ENCODE data around the gene C14orf180. TPM values are rescaled to one million over a fixed set of nuclear protein-coding genes. Genes with fewer than 3 reads are reported as not detected.
A peak's percentile ranks its signal among the peaks of the same experiment; 100 is the strongest.

The C14orf180 gene
- total and polyA plus RNA-seq, 3 donors from 2014 or later, result 0.16 to 0.86 TPM; not detected in 1

DNA sequence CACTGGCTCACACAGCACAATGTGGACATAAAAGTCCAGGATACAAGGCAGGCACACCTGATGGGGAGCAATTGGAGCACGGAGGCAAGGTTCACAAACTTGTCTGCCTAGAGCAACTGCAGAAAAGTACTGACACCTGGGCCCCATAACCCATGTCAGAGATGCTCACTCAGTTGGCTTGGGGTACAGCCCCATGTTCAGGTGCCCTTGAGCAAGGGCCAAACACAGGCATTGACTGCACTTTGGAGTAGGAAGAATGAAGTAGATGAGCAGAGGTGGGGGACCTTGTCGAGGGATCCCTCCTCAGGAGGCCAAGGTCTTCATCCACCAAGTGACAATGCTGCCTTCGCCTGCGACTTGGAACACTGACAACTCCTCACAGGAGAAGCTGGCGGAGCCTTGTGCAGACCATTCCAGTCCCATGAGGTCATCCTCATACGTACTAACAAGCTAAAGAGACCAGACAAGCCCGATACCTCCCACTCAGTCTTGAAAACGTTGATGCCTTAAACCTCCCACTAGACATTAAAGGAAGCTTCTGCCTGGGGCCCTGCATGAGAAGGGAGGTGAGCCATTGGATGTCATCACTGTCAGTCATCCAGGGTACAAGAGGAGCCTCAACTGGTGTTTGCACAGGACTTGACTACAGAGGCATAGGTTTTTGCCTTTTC, 42.5 kb upstream of the C14orf180 start:
- TF ChIP-seq POLR2A (IDR thresholded peaks at IDR 0.05), result no peak
- no peak for TF ChIP-seq CTCF (IDR thresholded peaks at IDR 0.05)
- Histone ChIP-seq H3K36me3 (ENCODE audit: low read depth, missing control alignments) (no peaks in the 10 kb centered on the region), H3K9me3 (no peaks in the 10 kb centered on the region), H3K27me3 (no peaks in the 10 kb centered on the region), H3K4me1 (no peaks in the 10 kb centered on the region), H3K4me3 (no peak overlapping the region), H3K27ac (no peak overlapping the region)
- DNase-seq, result peak; percentile 80
- intact Hi-C loops (cut with DNase I; ENCODE audit: low total_unique reads), result no loop called here
- WGBS, 2 donors, result 36 to 49% methylated on average over 7 to 8 of the region's 8 CpGs

DNA sequence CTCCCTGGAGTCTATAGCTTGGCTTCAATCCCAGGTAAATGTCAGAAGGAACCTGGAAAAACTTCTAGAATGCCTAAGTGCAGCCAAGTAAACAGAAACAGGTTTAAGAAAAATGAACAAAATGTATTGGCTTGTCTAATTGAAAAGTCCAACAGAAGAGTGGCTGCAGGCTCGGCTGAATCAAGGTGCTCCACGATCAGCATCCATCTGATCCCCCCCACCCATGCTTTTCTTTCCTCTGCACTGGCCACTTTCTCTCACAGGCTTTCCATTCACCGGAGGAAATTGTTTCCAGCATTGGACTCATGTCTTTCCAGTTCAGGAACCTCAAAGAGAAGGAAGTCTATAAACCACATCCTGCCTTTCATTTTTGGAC, 42.0 kb upstream of the C14orf180 start:
- Histone ChIP-seq H3K4me3 (no peak overlapping the region), H3K4me1 (no peaks in the 10 kb centered on the region), H3K27me3 (no peaks in the 10 kb centered on the region), H3K36me3 (ENCODE audit: low read depth, missing control alignments) (no peaks in the 10 kb centered on the region), H3K9me3 (no peaks in the 10 kb centered on the region), H3K27ac (no peak overlapping the region)
- intact Hi-C loops (cut with DNase I; ENCODE audit: low total_unique reads), result no loop called here
- DNase-seq, result no peak
- no peak for TF ChIP-seq POLR2A (IDR thresholded peaks at IDR 0.05)
- TF ChIP-seq CTCF (IDR thresholded peaks at IDR 0.05), result no peak
- 72 to 81% methylated on average over 3 of the region's 3 CpGs for WGBS, 2 donors

DNA sequence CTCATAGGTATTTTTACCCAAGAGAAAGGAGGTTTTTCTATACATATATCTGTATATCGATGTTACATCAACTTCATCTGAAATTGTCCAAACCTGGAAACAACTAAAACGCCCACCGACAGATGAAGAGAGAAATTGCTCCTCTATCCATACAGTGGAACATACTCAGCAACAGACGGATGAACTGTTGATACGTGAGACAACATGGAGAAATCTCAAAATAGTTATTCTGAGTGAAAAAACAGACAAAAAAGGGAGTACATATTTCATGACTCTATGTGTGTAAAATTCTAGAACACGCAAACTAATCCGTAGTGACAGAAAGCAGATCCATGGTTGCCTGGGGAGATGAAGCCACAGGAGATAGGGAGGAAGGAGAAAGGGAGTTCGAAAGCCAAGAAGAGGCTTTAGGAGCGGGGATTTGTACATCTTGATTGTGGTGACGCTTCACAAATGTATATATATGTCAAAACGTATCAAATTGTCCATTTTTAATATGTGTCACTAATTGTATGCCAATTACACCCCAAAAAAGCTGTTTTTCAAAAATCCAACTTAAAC, 37.6 kb upstream of the C14orf180 start:
- H3K27ac ChIP-seq, result no peak overlapping the region
- DNase-seq, result no peak
- no peaks in the 10 kb centered on the region for H3K4me1 ChIP-seq
- no peaks in the 10 kb centered on the region for H3K27me3 ChIP-seq
- 88 to 92% methylated on average over 11 of the region's 11 CpGs for WGBS, 2 donors
- TF ChIP-seq POLR2A (IDR thresholded peaks at IDR 0.05), result no peak
- no peak for TF ChIP-seq CTCF (IDR thresholded peaks at IDR 0.05)
- no peaks in the 10 kb centered on the region for H3K36me3 ChIP-seq (ENCODE audit: low read depth, missing control alignments)
- no peak overlapping the region for H3K4me3 ChIP-seq
- intact Hi-C loops (cut with DNase I; ENCODE audit: low total_unique reads), result no loop called here
- no peaks in the 10 kb centered on the region for H3K9me3 ChIP-seq

GRCh38 chr14:104542871-104543830, 36.4 kb upstream of the C14orf180 start:
- Histone ChIP-seq H3K27me3 (no peaks in the 10 kb centered on the region), H3K27ac (no peak overlapping the region), H3K9me3 (no peaks in the 10 kb centered on the region), H3K4me1 (no peaks in the 10 kb centered on the region), H3K36me3 (ENCODE audit: low read depth, missing control alignments) (no peaks in the 10 kb centered on the region), H3K4me3 (no peak overlapping the region)
- DNase-seq, result no peak
- WGBS, 2 donors, result 82% methylated on average over 16 of the region's 16 CpGs
- TF ChIP-seq POLR2A (IDR thresholded peaks at IDR 0.05) (no peak), CTCF (IDR thresholded peaks at IDR 0.05) (no peak)
- intact Hi-C loops (cut with DNase I; ENCODE audit: low total_unique reads), result no loop called here
